Tibial nerve (tissue), 4 donors: Measurements from ENCODE around the gene HEPACAM2.

Experiments used
- CTCF ChIP-seq, 5 experiments: fragments of 200-600 bp in 3 of 5; fragments of 450-650 bp in 2 of 5; sonication (generic) in 3 of 5; IDR thresholded peaks; one replicate each; pipeline ENCODE4 v1.5.1; 2016 to 2019; ENCODE audit warnings: antibody characterized with exemption in 5 of 5, mild to moderate bottlenecking in 3 of 5, moderate library complexity in 2 of 5
- EP300 ChIP-seq, 2 donors: sonication (generic); formaldehyde crosslinking; IDR thresholded peaks; one replicate each; pipeline ENCODE4 v1.6.1; 2017; ENCODE audit warnings: antibody characterized with exemption in 2 of 2, mild to moderate bottlenecking in 1 of 2
- POLR2A ChIP-seq, 2 donors: fragments of 450-650 bp; IDR thresholded peaks; one replicate each; pipeline ENCODE4 v1.6.1; 2017; ENCODE audit warnings: antibody characterized with exemption in 2 of 2, mild to moderate bottlenecking in 2 of 2, moderate library complexity in 2 of 2

DNA sequence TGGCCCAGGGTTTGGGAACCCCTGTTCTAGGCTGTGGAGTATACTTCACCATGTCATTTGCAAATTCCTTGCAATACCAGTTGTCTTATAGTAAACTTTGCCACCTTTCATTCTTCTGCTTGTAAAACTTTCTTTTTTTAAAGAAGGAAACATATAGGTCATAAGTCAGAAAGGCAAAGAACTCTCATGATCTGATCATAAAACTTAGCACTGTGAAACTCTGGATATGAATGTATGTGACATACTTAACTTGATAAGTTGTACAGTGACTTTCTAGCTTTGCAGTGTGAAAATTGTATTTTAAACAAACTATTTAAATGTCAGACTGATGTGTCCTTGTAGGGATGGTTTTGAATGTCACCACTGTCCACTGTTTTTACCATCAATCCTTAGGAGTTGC is 47.1 kb downstream of the HEPACAM2 start:
- TF ChIP-seq CTCF (IDR thresholded peaks at IDR 0.05) = no peak
- no peak for TF ChIP-seq EP300 (IDR thresholded peaks at IDR 0.05)
- no peak for TF ChIP-seq POLR2A (IDR thresholded peaks at IDR 0.05)
